Hair follicular keratinocyte (primary cell): ENCODE data around the gene RBM15B. TPM values are rescaled to one million over a fixed set of nuclear protein-coding genes. Genes with fewer than 3 reads are reported as not detected.

ENCODE experiments used
- total RNA-seq: library from RNA; depleted of rRNA; stranded (reverse); fragments of >200 nt; gene quantifications from 2 replicates; pipeline ENCODE4 v1.2.3, GENCODE V29; 2015

RBM15B gene
- total RNA-seq = 26.6 and 28.3 TPM in 2 replicates

GRCh38 chr3:51391075-51391565 is at the start of gene RBM15B:
RBM15B (plus strand) TSS chr3:51391285; CDS start chr3:51391400, 115 bp downstream.

GRCh38 chr3:51384726-51385473 is 6.2 kb upstream of the RBM15B start, which contains the start of gene MANF:
MANF (plus strand) TSS chr3:51385291; CDS start chr3:51385343, 52 bp downstream.

Other genes with a start within 250 kb of the RBM15B start
- gene MANF, start 6.0 kb upstream of the RBM15B start, total RNA-seq = 278 and 296 TPM in 2 replicates
- gene DCAF1, start 108.7 kb downstream of the RBM15B start, total RNA-seq = 9.3 and 10.9 TPM in 2 replicates
- 7.4 and 8.1 TPM in 2 replicates for gene RAD54L2, start 147.4 kb downstream of the RBM15B start, total RNA-seq